Activated CD8-positive, alpha-beta memory T cell treated with anti-CD3 and anti-CD28 coated beads for 36 hours (primary cell): ENCODE data around the gene BNC2. TPM values are rescaled to one million over a fixed set of nuclear protein-coding genes. Genes with fewer than 3 reads are reported as not detected.

ENCODE experiments used
- CTCF ChIA-PET: fragments of 350-600 bp; sonication (Branson Sonifier 250); formaldehyde crosslinking; loops from one replicate; lab custom pipeline; 2021; ENCODE audit warnings: antibody characterized with exemption; lab: Charles Lee
- POLR2A ChIA-PET: fragments of 350-600 bp; sonication (Branson Sonifier 250); formaldehyde crosslinking; loops from one replicate; lab custom pipeline; 2021; ENCODE audit warnings: antibody characterized with exemption; lab: Charles Lee
- total RNA-seq, 2 experiments: library from RNA; stranded (reverse); gene quantifications; one replicate each; pipeline ENCODE4 v1.2.3, GENCODE V29; 2021

BNC2 gene
- total RNA-seq, 2 experiments from 2014 or later: not detected

DNA sequence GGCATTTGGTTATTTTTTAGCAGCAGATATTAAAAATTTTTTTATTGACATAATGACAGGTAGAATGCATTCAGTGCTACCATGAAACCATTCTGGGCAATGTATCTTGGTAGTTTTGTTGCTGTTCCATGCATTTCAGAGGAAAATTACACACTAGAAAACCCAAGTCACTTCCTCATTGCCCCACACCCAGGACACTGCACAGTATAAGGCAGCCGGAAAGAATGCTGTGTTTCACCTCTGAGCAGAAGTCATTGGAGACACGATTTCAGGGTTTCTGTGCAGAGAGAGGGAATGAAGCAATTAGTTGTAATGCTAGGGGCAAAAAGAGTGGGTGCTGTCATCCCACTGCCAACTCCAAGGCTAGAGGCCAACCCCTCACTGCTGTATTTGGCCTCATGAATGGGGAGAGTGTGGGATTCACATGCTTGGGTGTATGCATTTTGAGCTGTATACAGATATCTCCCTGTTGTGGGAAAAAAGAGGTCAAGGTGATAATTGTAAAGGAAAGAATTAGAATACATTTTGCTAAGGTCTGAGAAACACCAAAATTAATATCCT is 290.5 kb downstream of the BNC2 start:
- CTCF ChIA-PET: no interaction called here
- POLR2A ChIA-PET: no interaction called here

DNA sequence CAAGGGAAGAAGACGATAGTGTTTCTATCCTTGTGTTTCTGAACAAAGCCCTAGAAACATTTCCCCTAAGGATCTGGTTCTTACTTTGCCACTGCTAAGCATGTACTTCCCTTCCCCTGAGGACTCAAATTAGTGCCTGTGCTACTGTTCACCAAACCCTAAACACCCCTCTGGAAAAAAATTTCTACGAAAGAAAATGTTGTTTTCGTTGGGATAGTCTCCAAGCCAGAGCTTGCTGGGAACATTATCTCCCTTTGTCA is 294.6 kb downstream of the BNC2 start:
- POLR2A ChIA-PET: no interaction called here
- CTCF ChIA-PET: no interaction called here

DNA sequence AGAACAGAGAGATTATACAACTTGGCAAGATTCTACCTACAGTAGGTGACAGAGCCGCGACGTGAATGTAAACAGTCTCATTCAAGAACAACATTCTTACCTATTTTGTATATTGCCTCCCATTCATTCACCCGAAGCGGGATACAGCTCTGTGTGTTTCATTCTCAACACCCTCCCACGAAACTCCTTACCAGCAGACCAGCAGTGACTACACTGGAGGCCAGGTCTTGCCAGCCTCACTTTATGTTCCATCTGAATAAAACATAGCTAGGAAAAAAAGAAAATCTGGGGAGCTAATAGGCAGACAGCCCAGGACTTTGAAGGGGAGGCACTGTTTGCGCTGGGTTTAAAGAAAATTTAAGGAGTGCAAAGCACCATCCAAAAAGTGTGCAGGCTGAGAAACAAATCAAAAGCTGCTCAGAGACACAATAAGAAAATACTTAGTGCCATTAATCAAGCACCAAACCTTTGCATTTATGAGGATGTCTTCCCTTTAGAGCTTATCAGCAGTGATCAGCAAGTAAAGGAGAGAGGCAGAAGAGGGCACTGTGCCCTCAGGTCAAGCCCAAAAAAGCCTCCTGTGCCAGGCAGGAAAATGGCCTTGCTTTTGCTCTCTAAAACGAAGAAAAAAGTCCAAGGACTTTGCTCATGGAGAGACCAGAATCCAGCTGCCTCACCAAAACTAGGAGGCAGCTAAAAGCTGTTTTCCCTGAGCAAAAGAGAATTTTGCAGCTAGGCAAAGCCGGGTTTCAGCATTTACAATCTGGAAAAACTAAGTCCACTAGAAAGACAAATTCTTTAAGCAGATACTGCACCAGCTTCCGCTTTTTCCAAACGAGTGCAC is 295.1 kb downstream of the BNC2 start:
- POLR2A ChIA-PET: no interaction called here

DNA sequence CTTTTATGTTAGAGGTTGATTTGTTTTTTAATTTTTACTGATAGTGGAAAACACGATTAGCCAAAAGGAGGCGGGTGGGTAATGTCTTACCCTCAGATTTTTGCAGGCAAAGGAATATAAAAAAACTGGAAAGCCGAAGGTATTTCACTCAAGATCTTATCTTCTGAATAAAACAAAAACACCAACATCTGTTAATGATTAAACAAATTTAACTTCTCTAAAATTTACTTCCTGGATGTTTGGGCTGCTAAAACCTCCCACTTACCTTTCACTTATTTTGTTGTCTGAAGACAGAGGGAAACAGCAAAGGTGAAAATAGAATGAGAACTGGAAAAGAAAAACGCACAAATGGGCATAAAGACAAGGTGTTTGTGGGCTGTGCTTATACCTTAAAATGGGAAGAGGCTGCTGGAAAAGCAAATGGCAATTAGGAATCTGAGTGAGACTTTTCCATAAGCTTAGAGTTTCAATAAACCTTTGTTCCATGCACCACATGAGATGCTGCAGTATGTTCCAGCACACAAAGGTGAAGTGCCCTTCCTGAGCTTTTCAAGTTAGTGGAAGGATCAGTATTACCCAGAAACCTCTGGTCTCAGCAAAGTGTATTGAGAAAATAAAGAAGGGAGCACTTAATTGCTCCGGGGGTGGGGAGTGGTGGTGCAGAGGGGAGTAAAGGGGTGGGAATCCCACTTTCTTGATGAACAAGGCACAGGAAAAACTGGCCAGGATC is 298.3 kb downstream of the BNC2 start:
- POLR2A ChIA-PET: no interaction called here
- CTCF ChIA-PET: no interaction called here

More for the DNA sequence above, 295.1 kb downstream of the BNC2 start:
- CTCF ChIA-PET: no interaction called here

DNA sequence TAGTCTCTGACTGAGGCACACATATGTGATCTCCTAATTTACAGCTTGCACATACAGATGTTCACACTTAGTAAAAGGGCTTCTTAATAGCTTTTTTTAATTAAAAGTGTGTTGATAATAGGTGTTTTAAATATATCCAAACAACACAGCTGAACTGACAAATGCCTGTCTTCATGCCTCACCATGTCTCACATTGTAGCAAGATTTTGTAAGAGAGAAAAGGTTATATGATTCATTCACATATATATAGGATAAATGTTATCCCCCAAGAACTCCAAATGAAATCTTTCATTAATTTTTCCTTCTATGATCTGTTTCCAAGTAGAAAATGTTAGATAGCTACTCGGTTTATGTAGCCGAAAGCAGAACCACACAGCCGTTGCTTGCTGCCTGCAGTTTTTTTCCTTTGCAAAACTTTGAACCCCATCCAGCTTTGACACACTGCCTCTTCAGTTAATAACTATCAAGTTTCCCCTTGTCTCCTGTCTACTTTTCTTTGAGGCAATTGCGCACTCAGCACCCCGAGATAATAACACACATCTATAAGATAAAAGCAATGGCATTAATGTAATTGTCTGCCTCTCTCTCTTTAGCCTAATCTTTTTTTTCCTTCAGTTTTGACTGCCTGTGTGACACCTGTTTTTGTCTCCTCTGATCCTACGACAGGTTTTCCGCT is 299.2 kb downstream of the BNC2 start:
- ChIA-PET CTCF (no interaction called here), POLR2A (no interaction called here)

DNA sequence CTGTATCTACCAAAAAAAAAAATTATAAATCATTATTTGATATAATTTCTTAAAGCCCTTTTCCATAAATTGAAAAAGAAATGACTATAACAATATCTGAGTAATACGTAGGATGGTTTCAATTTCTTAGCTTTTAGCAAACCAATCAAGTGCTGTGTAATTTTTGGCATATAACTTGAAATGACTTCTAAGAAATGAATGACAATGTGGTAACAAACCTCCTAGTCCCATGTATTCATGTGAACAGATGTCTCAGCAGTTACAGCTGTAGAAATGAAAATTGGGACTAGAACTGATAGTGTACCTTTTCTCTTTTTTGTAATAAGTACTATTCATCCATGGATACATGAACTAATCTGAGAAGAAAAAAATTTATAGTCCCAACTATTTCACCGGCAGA is 307.0 kb downstream of the BNC2 start:
- CTCF ChIA-PET: no interaction called here
- POLR2A ChIA-PET: no interaction called here

DNA sequence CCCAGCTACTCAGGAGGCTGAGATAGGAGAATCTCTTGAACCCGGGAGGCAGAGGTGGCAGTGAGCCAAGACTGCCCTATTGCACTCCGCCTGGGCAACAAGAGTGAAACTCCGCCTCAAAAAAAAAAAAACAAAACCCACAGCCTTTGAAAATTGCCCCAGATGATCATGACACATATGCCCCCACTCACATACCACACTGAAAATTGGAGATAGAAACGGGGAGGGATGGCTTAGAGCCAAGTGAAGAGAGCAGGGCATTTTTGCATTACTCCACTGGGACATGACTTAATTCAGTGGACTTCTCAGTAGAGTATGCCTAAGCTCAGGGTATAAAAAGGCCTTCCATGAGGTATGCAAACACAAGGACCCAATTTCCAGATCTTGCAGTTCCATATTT is 309.3 kb downstream of the BNC2 start:
- ChIA-PET POLR2A (no interaction called here), CTCF (no interaction called here)

DNA sequence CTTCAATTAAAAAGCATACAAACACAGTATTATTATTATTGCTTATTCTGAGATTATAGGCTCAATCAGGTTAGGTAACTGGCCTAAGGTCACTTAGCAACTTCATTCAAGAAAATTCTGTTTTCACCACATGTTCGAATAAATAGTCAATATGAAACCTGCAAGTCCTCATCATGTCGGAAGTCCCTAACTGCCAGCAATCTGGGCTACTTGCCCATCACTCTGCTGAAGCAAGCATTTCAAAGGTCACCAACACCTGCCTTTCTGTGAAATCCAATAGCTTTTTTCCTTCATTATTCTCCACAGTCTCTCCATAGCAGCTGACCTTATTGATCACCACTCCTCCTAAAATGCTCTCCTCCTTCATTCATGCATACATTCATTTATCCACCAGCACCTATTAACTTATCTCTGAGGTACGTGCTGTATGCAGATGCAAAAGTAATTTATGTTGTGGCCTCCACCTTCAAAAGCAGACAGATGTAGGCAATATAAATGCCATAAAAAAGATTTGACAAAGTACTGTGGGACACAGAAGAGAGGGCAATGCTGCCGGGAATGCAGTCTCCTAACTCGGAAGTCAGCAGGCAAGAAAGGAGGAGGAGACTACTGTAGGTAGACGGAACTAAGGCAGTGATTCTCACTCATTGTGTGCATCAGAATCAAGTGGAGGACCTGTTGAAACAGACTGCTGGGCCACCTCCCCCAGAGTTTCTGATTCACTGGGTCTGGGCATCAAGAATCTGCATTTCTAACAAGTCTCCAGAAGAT is 310.9 kb downstream of the BNC2 start:
- CTCF ChIA-PET: no interaction called here
- POLR2A ChIA-PET: no interaction called here

DNA sequence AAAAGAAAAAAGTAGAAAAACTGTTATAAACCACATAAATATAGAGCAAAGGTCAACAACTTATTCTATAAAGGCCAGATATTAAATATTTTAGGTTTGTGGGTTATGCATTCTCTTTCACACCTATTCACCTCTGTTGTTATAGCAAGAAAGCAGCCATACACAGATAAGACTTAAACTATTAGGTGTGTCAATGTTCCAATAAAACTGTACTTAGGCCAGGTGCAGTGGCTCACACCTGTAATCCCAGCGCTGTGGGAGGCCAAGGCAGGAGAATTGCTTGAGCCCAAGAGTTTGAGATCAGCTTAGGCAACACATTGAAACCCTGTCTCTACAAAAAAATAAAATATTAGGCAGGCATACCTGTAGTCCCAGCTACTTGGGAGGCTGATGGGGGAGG is 314.7 kb downstream of the BNC2 start:
- CTCF ChIA-PET: no interaction called here

DNA sequence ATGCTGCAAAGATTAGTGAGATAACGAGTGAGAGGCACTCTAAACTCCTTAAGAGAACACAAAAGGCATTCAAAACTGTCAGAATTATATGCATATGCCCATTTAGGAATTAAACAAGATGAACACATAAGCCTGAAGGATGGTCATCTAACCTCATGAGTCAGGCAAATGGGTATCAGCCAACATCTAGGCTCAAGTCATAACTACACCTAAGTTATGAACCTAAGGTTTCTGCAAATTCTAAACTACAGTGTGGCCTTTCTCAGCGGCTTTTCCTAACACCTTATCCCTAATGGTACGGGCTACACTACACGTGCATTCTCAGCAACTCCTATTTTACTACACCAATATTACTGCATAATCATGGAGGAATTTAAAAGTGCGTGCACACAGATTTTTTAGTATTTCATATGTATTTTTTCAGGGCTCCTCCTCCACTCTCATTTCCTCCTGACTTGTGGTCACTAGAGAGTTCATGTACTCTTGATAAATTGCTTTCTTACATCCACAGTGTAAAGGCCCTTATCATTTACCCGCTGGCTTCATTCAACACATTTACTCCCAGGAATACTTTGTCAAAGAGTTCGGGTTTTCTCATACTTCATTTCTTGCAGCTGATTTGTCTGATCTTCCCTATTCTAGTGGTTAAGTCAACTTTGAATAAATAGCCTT is 316.5 kb downstream of the BNC2 start:
- CTCF ChIA-PET: no interaction called here
- POLR2A ChIA-PET: no interaction called here

More for the DNA sequence above, 314.7 kb downstream of the BNC2 start:
- POLR2A ChIA-PET: no interaction called here

DNA sequence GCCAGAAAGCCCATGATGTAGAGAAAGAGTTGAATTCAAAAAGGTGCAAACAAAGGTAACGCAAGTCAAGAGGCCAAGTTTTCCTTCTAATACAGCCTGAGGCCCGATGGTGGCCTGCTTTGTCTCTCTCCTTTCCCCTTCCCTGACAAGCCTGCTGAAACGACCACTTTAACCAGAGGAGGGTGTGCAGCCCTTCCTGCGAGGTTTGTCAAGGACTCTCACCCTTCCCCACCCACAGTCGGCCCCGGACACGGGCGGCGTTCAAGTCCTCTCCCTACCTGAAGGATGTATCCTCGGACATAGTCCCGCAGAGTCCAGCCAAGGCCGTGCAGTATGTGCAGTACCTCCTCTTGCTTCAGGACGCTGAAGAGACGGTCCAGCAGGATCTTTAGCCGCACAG is 318.2 kb downstream of the BNC2 start:
- ChIA-PET POLR2A (no interaction called here), CTCF (no interaction called here)

DNA sequence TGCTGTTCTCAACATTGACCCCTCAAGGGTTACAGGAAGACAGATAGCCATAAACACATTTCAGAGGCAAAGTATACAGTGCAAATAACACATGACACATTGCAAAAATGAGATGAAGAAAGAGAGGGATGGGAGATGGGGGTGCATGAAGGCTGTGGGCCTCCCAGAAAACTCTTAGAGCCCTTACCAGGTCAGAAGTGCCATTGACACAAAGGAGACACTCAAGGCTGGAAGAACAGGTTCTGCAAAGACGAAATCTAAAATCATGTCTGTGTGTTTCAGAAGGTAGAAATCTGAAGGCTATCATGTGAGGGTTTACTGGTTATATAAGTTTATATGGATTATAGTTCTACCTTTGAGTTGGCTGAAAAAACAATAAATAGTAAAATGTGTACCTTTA is 318.8 kb downstream of the BNC2 start:
- POLR2A ChIA-PET: no interaction called here
- CTCF ChIA-PET: no interaction called here

DNA sequence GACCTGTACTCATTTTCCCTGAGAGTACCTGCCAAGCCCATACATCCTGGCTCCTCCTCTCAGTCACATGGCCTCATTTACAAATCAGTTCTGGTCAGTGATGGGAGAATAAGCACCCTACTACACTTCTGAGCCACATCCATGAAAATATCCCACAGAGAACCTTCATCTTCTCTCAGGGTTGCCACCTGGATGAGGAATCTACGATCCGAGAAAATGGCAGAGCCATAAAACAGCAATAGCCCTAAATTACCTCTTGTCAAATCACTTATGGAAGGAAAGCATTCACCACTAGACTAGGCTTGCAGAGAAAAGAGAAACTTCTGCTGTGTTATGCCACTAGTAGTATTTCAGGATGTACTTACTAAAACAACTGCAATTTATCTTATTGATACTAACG is 324.8 kb downstream of the BNC2 start:
- ChIA-PET CTCF (no interaction called here), POLR2A (no interaction called here)

DNA sequence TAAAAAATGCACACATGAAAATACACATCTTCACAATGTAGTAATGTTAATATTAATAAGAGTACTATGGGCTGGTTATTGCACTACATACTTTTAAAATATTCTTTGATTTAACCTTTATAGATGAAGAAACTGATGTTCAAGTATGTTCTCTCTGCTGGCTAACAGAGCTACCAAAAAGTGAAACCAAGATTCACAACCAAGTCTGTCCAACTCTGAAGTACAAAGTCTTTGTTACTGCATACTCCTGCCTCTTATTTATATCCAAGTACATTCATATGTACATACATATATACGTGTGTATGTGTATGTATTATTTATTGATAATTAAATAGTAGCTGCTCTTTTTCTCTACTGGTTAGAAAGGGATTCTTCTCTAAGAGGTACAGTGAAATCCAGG is 325.6 kb downstream of the BNC2 start:
- POLR2A ChIA-PET: no interaction called here

DNA sequence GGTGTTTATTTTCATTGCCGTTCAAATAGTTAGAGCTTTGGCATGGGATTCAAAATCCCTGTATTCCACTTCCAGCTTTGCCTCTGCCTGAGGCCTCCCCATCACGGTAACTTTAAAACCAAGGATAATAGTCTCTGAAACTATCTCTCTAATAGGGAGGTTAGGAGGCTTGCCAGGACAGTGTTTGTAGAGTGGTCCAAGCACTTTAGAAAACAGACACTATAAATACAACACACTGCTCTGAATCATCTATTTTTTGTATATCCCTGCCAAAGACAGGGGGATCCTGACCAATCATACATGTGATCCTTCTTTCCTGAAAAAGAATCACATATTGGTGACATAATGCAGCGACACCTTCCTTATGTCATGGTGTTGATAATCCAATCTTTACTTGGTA is 326.8 kb downstream of the BNC2 start:
- ChIA-PET POLR2A (no interaction called here), CTCF (no interaction called here)

More for the DNA sequence above, 325.6 kb downstream of the BNC2 start:
- CTCF ChIA-PET: no interaction called here

DNA sequence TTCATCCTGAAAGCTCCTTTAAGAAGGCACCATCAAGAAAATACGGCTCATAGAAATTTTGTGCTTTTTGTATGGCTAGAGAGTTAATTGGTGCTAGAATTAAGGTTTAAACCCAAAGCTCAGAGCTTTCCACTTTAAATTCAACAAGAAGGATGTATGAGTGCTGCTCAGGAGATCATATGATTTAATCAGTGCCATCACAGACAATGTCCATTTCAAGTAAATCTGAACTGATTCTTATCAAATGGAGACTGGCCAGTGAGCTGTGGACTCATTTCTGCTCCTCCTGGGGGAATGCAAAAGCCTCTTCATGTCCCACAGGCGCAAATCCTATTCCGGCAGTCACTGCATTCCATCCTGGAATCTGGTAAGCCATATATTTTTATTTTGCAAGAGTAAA is 327.2 kb downstream of the BNC2 start:
- CTCF ChIA-PET: no interaction called here
- POLR2A ChIA-PET: no interaction called here

DNA sequence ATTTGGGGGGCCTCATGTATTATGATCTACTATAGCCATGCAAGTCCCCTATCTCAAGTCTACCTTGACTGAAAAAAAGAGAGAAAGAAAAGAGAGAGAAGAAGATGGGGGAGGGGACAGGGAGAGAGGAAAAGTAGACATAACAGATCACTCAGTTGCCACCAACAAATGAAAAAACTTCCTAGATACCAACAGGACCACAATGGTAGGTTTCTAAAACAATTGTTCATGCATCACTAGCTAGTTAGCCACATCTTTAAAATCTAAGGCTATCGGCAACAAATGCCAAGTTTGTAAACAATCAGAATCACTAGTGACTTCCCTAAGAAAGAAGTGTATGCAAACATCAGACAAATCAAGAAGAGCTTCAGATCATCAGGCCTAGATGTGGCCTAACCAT is 328.2 kb downstream of the BNC2 start:
- POLR2A ChIA-PET: no interaction called here
- CTCF ChIA-PET: no interaction called here

DNA sequence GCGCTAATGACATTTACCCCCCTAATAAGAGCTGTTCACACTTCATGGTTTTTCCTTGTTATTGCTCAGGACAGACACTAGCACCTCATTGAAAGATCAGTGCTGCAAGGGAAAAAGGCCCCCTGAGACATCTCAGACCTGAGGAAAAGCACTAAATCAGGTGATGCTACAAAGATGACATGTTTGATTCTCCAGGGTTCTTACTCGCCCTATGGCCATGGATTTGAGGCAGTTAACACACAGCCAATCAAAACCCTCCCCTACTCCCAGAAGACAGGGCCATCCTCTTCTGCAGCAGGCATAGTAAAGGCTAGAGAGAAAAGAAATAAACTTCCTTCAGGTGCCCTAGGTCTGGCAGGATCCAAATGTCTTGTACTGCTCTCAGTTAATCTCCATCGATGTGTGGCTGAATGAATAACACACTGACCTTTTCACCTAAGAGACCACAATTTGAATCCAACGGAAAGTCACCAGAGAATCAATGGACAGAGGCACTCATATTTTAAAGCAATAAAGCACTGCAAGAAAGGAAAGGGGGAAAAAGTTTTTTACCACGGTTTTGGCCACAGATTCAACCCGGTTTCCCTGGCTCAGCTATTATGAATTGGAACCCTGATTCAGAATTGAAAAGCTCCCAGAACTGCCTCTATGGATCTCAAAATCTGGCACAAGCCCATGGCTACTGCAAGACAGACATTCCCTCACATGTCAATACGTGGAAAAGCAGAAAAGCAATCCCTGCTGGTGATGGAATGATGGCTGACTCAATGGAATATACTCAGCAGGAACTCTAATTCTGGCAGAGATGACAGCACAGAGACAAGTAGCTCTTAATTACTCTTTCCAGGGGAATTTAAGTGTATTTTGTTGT is 329.5 kb downstream of the BNC2 start:
- POLR2A ChIA-PET: no interaction called here
- CTCF ChIA-PET: no interaction called here
